ENCODE measurements around the gene CSF2. TPM values are rescaled to one million over a fixed set of nuclear protein-coding genes. Genes with fewer than 3 reads are reported as not detected.

CSF2 gene
- total RNA-seq, 1 experiment from 2014 or later, result 0.80 TPM

GRCh38 chr5:132090107-132090506 is 16.5 kb downstream of the CSF2 start:
- intact Hi-C loops (cut with micrococcal nuclease; ENCODE audit: unreplicated experiment), result no loop called here
- Mint-ChIP-seq H3K4me3 (ENCODE audit: low read depth, unreplicated experiment) (no peak overlapping the region), H3K9me3 (ENCODE audit: low read depth, unreplicated experiment) (peaks cover 2% of the 10 kb centered on the region), H3K27me3 (ENCODE audit: unreplicated experiment) (no peaks in the 10 kb centered on the region), H3K4me1 (ENCODE audit: low read depth, unreplicated experiment) (peaks cover 52% of the 10 kb centered on the region), H3K27ac (ENCODE audit: unreplicated experiment) (no peak overlapping the region), H3K36me3 (ENCODE audit: insufficient read depth, unreplicated experiment) (no peaks in the 10 kb centered on the region)
- BruUV-seq (replicated peaks), result no TSS peak
- DNase-seq, result peak; percentile 50
- CTCF ChIA-PET, result interaction anchor here (0.6 kb wide), 1 partner anchor 14 kb away, joined by 6 read pairs; no protein-coding TSS in a partner anchor
- TF ChIP-seq CTCF (IDR thresholded peaks at IDR 0.05; ENCODE audit: unreplicated experiment), result no peak

GRCh38 chr5:132093271-132093670 is 19.7 kb downstream of the CSF2 start:
- intact Hi-C loops (cut with micrococcal nuclease; ENCODE audit: unreplicated experiment), result no loop called here
- Mint-ChIP-seq H3K9me3 (ENCODE audit: low read depth, unreplicated experiment) (peaks cover 2% of the 10 kb centered on the region), H3K27ac (ENCODE audit: unreplicated experiment) (no peak overlapping the region), H3K4me1 (ENCODE audit: low read depth, unreplicated experiment) (peaks cover 38% of the 10 kb centered on the region), H3K27me3 (ENCODE audit: unreplicated experiment) (no peaks in the 10 kb centered on the region), H3K36me3 (ENCODE audit: insufficient read depth, unreplicated experiment) (no peaks in the 10 kb centered on the region), H3K4me3 (ENCODE audit: low read depth, unreplicated experiment) (no peak overlapping the region)
- BruUV-seq (replicated peaks), result no TSS peak
- DNase-seq, result no peak
- TF ChIP-seq CTCF (IDR thresholded peaks at IDR 0.05; ENCODE audit: unreplicated experiment), result no peak
- CTCF ChIA-PET, result no interaction called here

- DNase-seq, result peak; percentile 61
- peak overlapping the region; percentile 17 for H3K27ac Mint-ChIP-seq (ENCODE audit: unreplicated experiment)
- no peak overlapping the region for H3K4me3 Mint-ChIP-seq (ENCODE audit: low read depth, unreplicated experiment)
- no peaks in the 10 kb centered on the region for H3K27me3 Mint-ChIP-seq (ENCODE audit: unreplicated experiment)
- peaks cover 45% of the 10 kb centered on the region for H3K4me1 Mint-ChIP-seq (ENCODE audit: low read depth, unreplicated experiment)
- no TSS peak for BruUV-seq (replicated peaks)
- no peaks in the 10 kb centered on the region for H3K36me3 Mint-ChIP-seq (ENCODE audit: insufficient read depth, unreplicated experiment)
- CTCF ChIA-PET, result interaction anchor here (0.6 kb wide), 1 partner anchor 14 kb away, joined by 3 read pairs; no protein-coding TSS in a partner anchor
- H3K9me3 Mint-ChIP-seq (ENCODE audit: low read depth, unreplicated experiment), result peaks cover 2% of the 10 kb centered on the region
- intact Hi-C loops (cut with micrococcal nuclease; ENCODE audit: unreplicated experiment), result no loop called here
- no peak for TF ChIP-seq CTCF (IDR thresholded peaks at IDR 0.05; ENCODE audit: unreplicated experiment)
Measured at GRCh38 chr5:132094393-132095076, 20.9 kb downstream of the CSF2 start.

- DNase-seq, result no peak
- intact Hi-C loops (cut with micrococcal nuclease; ENCODE audit: unreplicated experiment), result no loop called here
- Mint-ChIP-seq H3K9me3 (ENCODE audit: low read depth, unreplicated experiment) (peaks cover 2% of the 10 kb centered on the region), H3K27ac (ENCODE audit: unreplicated experiment) (no peak overlapping the region), H3K4me1 (ENCODE audit: low read depth, unreplicated experiment) (peaks cover 46% of the 10 kb centered on the region), H3K4me3 (ENCODE audit: low read depth, unreplicated experiment) (no peak overlapping the region), H3K27me3 (ENCODE audit: unreplicated experiment) (no peaks in the 10 kb centered on the region), H3K36me3 (ENCODE audit: insufficient read depth, unreplicated experiment) (no peaks in the 10 kb centered on the region)
- no TSS peak for BruUV-seq (replicated peaks)
- no peak for TF ChIP-seq CTCF (IDR thresholded peaks at IDR 0.05; ENCODE audit: unreplicated experiment)
- CTCF ChIA-PET, result no interaction called here
Measured at GRCh38 chr5:132095077-132095410, 21.5 kb downstream of the CSF2 start.
